HG03520 (cell line): ENCODE measurements around the gene TTLL4.

Experiments
- ATAC-seq: cut with Tn5 transposase; IDR thresholded peaks from one replicate; pipeline ENCODE4 v1.9.1; 2021; ENCODE audit warnings: mild to moderate bottlenecking, moderate library complexity; ENCODE audit not compliant: unreplicated experiment

The TTLL4 gene

GRCh38 chr2:218716070-218716469 is 5.4 kb downstream of the TTLL4 start:
- no peak for ATAC-seq

- no peak for ATAC-seq
Measured at GRCh38 chr2:218717262-218717661, 6.6 kb downstream of the TTLL4 start.

DNA sequence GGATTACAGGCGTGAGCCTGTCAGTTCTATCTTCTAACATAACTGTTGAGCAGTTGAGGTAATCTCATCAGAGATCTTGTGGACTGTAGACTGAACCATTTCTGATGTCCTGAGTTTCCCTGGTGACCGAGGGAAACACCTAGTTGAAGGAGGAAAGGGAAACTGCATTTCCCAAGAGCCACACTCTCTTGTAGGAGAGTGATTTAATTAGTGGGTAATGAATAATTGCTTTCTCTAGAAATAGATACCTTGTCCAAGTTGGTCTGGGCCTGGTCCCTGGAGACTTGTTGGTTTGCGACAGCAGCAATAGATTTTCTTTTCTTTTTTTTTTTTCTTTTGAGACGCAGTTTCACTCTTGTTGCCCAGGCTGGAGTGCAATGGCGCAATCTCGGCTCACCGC is 7.4 kb downstream of the TTLL4 start:
- ATAC-seq = no peak

GRCh38 chr2:218719457-218719856 is 8.8 kb downstream of the TTLL4 start:
- ATAC-seq = no peak

- ATAC-seq = no peak
Measured at GRCh38 chr2:218720048-218721041, 9.7 kb downstream of the TTLL4 start.

GRCh38 chr2:218721488-218721887 is 10.9 kb downstream of the TTLL4 start:
- ATAC-seq = no peak

DNA sequence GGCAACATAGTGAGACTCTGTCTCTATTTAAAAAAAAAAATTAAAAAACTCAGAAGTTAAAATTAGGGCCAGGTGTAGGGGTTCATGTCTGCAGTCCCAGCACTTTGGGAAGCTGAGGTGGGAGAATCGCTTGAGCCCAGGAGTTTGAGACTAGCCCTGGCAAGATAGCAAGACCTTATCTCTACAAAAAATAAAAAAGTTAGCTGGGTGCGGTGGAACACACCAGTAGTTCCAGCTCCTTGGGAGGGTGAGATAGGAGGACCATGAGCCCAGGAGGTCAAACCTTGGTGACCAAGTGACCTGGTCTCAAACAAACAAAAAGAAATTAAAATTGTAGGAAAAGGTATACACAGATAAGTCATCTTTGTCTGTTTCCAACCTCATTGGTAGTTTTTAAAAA is 11.3 kb downstream of the TTLL4 start:
- no peak for ATAC-seq

DNA sequence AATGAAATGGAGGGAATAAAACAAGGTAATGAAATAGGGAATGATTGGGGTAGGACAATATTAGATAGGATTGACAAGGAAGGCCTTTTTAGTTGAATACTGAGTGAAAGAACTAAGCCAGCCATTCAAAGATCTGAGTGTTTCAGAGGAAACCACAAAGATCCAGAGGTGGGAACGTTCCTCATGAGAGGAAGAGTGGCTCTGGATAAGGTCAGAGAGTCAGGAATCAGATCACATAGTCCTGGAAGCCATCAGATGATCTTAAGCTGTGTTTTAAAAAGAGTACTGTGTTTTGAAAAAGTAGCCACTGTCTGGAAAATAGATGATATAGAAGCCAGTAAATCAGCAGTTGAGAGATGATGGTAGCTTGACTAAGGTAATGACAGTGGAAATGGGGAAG is 11.8 kb downstream of the TTLL4 start:
- no peak for ATAC-seq

- no peak for ATAC-seq
Measured at GRCh38 chr2:218722876-218723785, 12.5 kb downstream of the TTLL4 start.

GRCh38 chr2:218726004-218726574 is 15.5 kb downstream of the TTLL4 start:
- ATAC-seq = no peak

GRCh38 chr2:218727502-218728165 is 17.0 kb downstream of the TTLL4 start:
- no peak for ATAC-seq

DNA sequence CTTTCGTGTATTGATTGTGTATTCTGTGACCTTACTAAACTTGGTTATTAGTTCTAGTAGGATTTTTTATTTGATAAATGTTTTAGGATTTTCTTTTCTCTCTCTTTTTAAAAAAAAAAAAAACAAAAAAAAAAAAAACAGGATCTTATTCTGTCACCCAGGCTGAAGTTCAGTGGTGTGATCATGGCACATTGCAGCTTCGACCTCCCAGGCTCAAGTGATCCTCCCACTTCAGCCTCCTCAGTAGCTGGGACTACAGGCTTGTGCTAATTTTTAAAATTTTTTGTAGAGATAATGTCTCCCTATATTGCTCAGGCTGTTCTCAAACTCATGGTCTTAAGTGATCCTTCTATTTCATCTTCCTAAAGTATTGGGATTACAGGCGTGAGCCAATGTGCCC is 19.0 kb downstream of the TTLL4 start:
- ATAC-seq = no peak

DNA sequence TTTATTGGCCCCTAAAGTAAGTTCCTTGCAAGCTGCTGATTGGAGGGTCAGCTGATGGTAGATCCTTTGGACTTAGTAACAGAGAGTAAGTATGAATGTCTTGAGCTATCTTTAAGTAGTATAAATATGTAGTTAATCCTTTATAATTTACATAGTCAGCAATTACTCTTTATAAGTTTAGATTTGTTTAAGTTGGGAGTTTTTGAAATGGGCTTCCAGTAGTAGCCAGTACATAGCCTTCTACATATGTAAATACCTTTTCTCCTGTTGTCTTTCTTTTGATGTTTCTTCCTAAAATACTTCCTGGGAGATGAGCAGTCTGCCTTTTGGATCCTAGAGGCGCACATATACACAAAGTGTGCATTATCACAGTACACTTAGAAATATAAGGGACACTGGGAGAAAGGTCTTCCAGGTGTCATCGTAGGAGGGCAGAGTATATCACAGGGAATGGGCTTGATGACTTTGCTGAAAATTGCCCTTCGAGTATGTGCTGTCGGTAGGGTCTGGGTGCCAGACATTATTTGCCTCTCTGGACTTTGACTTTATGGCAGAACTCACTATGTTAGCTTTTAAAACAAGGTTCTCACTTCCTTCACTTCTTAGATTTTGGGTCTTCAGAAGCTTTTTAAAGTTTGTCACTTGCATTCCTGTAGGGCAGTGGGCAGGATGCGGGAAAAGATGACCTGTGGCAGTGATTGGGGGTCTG is 21.6 kb downstream of the TTLL4 start:
- ATAC-seq = no peak

DNA sequence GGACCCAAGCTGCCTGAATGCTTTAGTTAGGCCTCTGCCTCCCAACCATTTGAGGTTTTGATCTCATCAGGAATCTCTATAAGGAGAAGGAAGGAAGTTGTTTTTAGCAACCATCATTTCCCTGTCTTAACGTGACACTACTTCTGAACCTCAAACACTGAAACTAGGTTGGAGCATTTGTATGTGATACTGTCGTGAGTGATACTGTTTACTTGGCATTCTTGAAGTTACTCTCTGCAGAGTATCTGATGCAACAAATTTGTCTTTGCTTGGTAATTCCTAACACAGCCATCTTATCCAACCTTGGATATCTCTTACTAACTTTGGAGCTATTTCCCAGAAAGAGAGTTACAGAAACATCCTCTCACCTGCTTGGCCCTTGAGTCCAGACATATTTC is 22.1 kb downstream of the TTLL4 start:
- no peak for ATAC-seq

DNA sequence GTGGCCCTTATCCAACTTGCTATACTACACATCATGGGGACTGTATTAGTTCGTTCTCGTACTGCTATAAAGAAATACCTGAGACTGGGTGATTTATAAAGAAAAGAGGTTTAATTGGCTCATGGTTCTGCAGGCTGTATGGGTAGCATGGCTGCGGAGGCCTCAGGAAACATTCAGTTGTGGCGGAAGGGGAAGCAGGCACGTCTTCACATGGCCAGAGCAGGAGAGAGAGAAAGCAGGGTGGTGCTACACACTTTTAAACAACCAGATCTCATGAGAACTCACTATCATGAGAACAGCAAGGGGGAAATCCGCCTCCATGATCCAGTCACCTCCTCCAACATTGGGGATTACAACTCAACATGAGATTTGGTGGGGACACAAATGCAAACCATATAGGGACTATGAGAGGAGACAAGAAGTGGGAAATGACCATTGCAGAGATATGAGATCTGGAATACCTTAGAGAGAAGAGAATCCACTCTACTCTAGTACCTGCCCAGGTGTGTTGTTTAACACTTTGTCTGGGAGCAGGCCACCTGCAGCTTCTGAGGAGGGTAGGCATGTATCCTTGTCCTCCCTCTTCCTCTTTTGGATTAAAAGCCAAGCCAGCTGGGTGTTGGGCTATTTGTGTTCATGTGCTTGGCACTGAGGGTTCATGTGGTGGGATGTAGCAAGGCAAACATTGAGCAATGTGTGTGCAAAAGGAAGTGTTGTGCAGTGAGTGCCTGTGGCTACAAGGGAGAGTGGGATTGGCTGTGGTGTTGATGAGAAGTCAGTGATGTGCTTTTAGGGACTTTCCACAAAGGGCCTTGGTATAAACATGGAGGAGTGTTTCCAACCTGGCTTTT is 22.8 kb downstream of the TTLL4 start:
- ATAC-seq = peak; percentile 56

GRCh38 chr2:218734190-218734975 is 23.7 kb downstream of the TTLL4 start:
- ATAC-seq = no peak

DNA sequence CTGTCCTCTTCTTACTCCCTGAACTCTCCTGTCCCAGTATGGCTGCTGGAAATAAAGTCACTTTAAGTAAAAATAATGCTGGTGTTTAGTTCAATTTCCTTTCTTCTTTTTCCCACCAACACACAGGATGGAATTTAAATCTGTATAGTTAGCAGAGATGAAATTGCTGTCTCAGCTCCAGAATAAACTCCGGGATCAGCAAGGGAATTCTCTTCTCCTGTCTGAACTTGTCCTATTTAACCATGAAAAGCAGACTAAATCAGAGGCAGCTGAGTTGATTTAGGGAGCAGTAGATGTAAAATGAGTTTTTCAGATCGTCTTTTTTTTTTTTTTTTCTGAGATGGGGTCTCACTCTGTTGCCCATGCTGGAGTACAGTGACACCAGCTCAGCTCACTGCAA is 25.9 kb downstream of the TTLL4 start:
- ATAC-seq = no peak

GRCh38 chr2:218743068-218743467 is 32.4 kb downstream of the TTLL4 start:
- ATAC-seq = no peak
